Spleen (tissue), 11 donors: ENCODE results near the gene FGGY. TPM values are rescaled to one million over a fixed set of nuclear protein-coding genes. Genes with fewer than 3 reads are reported as not detected.

Source experiments
- DNase-seq: peaks from one replicate; pipeline ENCODE4 v3.0.0-alpha.2; 2020
- H3K27ac ChIP-seq, 8 donors: fragments of 200-600 bp; sonication (generic) in 7 of 8; 1 replicate in 4 of 8; 2 replicates in 4 of 8; pipeline versions ENCODE4 v1.5.0 to v1.8.0; 2016 to 2021; ENCODE audit warnings: inconsistent platforms in 4 of 8, mild to moderate bottlenecking in 4 of 8, moderate library complexity in 1 of 8
- H3K27me3 ChIP-seq, 7 donors: fragments of 200-600 bp; sonication (generic) in 6 of 7; replicated peaks in 1 of 7; 1 replicate in 4 of 7; 2 replicates in 3 of 7; pipeline versions ENCODE4 v1.5.0 to v1.8.0; 2016 to 2021; ENCODE audit warnings: inconsistent platforms in 3 of 7, mild to moderate bottlenecking in 1 of 7
- H3K36me3 ChIP-seq, 6 donors: fragments of 200-600 bp; sonication (generic) in 5 of 6; 1 replicate in 4 of 6; 2 replicates in 2 of 6; pipeline versions ENCODE4 v1.5.0 to v1.8.0; 2016 to 2021; ENCODE audit warnings: inconsistent platforms in 2 of 6
- H3K4me1 ChIP-seq, 6 donors: fragments of 200-600 bp; sonication (generic) in 5 of 6; 1 replicate in 3 of 6; 2 replicates in 3 of 6; pipeline versions ENCODE4 v1.5.0 to v1.8.0; 2016 to 2021; ENCODE audit warnings: inconsistent platforms in 3 of 6
- H3K4me3 ChIP-seq, 8 donors: fragments of 200-600 bp; sonication (generic) in 7 of 8; 1 replicate in 4 of 8; 2 replicates in 4 of 8; pipeline versions ENCODE4 v1.5.0 to v1.8.0; 2016 to 2021; ENCODE audit warnings: inconsistent platforms in 4 of 8, mild to moderate bottlenecking in 4 of 8, moderate library complexity in 2 of 8
- H3K9me3 ChIP-seq, 8 donors: fragments of 200-600 bp; sonication (generic) in 7 of 8; 1 replicate in 4 of 8; 2 replicates in 4 of 8; pipeline versions ENCODE4 v1.5.0 to v1.8.0; 2016 to 2021; ENCODE audit warnings: inconsistent platforms in 4 of 8
- POLR2A ChIP-seq, 3 donors: fragments of 450-650 bp; IDR thresholded peaks; one replicate each; pipeline ENCODE4 v1.5.1; 2017; ENCODE audit warnings: antibody characterized with exemption in 3 of 3, mild to moderate bottlenecking in 1 of 3
- POLR2AphosphoS5 ChIP-seq, 3 donors: sonication (generic); formaldehyde crosslinking; IDR thresholded peaks; one replicate each; pipeline ENCODE4 v1.5.1; 2017; ENCODE audit warnings: antibody characterized with exemption in 3 of 3
- WGBS, 5 donors: extraction: QIAGEN DNeasy Blood & Tissue Kit in 3 of 5; methylation state at CpG; one replicate each; pipeline versions ENCODE4 v1.1.5 to v1.1.7; 2013 to 2018; 5-methylcytosine and 5-hydroxymethylcytosine counted together
- intact Hi-C: fragments of 100-400 bp; cut with DNase I; formaldehyde crosslinking; loops from one replicate; pipeline ENCODE4 v1.15.0; 2023; ENCODE audit warnings: low total_unique reads
- polyA plus RNA-seq, 3 donors: library from polyadenylated mRNA; stranded (reverse); fragments of 200-250 nt; gene quantifications; one replicate each; pipeline ENCODE4 v1.2.1, GENCODE V29; 2013
- total RNA-seq, 7 donors: library from RNA; depleted of rRNA in 3 of 7; stranded (reverse); fragments of >200 nt in 3 of 7; fragmentation: NEBNext Ultra II Directional in 4 of 7; extraction: Animal tissue kit (Norgen Biotek cat#: 25700) in 4 of 7; gene quantifications; one replicate each; pipeline versions ENCODE4 v1.1.0 to v1.2.1, GENCODE V29; 2016 to 2021
- TF ChIP-seq, protein P1 (sequence below), 11 experiments: fragments of 200-600 bp in 7 of 11; fragments of 450-650 bp in 4 of 11; sonication (generic) in 4 of 11; IDR thresholded peaks in 8 of 11; conservative IDR thresholded peaks in 3 of 11; 1 replicate in 7 of 11; 2 replicates in 4 of 11; pipeline versions ENCODE4 v1.4.0 to v1.8.0; 2016 to 2021; ENCODE audit warnings: antibody characterized with exemption in 11 of 11, inconsistent platforms in 4 of 11, mild to moderate bottlenecking in 1 of 11
- donor health status: healthy with polysubstance abuse.
- donor health status: DM: no; HTN: no; CAD: no; lungs with moderate emphysema.
- donor health status: DM: no; HTN: no; CAD: no.
- donor health status: Bipolar disorder and iron deficiency.
- donor health status: healthy.
- donor health status: DM: no; HTN: no; CAD: no.
- donor health status: DM: yes; HTN: yes; CAD: no.

The FGGY gene
- total and polyA plus RNA-seq, 10 donors: 1.7 to 27.8 (median 13.2) TPM

DNA sequence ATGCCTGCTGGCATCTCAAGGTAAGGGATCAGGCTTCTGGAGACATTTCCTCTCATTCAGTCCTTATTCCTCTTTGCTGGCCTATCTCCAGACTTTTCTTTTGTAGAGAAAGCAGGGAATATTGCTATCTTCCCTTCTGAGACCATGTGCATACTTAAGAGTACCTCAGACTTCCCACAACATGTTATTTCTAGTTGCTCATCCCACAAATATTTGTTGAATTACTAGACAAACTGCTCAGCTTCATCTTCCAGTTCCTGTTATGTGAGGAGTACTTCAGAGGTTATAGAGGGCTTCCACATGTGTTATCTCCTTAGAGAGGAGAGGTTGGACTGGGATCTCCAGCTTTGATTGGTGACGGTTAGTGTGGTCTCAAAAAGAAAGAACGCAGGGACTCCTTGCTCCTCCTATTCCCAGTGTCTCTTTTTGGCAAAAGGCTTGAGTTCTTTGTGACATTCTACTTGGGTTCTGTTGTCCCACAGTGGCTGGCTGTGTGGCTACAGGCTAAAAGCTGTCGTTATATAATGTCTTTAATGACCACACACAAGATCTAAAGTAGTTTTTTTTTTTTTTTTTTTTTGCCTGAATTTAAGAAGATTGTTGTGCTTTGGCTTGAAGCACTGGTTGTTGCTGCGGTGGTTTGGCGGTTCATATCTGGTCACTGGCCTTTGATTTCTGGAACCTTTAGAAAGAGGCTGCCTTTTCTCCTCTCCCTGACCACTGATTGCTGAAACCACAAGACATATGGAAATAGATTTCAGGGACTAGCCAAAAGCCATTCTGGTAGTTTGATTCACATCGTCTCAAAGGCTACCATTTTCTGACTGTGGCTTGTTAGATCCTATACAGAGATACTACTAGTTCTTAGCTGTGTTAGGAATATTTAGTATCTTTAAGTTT lies 78.7 kb downstream of the FGGY start:
- Histone ChIP-seq H3K9me3 (no peaks in the 10 kb centered on the region), H3K4me1 (no peaks in the 10 kb centered on the region), H3K27me3 (no peaks in the 10 kb centered on the region), H3K27ac (peak overlapping the region in 5 of 8 donors; percentile 8 to 44 (median 28)), H3K4me3 (no peak overlapping the region), H3K36me3 (peaks cover 0 to 15% (median 0%) of the 10 kb centered on the region in 6 donors)
- TF ChIP-seq POLR2A (IDR thresholded peaks at IDR 0.05) (no peak), POLR2AphosphoS5 (IDR thresholded peaks at IDR 0.05) (no peak)
- TF ChIP-seq, protein P1, sequence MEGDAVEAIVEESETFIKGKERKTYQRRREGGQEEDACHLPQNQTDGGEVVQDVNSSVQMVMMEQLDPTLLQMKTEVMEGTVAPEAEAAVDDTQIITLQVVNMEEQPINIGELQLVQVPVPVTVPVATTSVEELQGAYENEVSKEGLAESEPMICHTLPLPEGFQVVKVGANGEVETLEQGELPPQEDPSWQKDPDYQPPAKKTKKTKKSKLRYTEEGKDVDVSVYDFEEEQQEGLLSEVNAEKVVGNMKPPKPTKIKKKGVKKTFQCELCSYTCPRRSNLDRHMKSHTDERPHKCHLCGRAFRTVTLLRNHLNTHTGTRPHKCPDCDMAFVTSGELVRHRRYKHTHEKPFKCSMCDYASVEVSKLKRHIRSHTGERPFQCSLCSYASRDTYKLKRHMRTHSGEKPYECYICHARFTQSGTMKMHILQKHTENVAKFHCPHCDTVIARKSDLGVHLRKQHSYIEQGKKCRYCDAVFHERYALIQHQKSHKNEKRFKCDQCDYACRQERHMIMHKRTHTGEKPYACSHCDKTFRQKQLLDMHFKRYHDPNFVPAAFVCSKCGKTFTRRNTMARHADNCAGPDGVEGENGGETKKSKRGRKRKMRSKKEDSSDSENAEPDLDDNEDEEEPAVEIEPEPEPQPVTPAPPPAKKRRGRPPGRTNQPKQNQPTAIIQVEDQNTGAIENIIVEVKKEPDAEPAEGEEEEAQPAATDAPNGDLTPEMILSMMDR (IDR thresholded peaks at IDR 0.05 in 8 of 11, conservative IDR thresholded peaks at IDR 0.05 in 3 of 11): no peak
- 80 to 89% (median 85%) methylated on average over 6 of the region's 6 CpGs for WGBS, 5 donors
- intact Hi-C loops: no loop called here
- DNase-seq: no peak

DNA sequence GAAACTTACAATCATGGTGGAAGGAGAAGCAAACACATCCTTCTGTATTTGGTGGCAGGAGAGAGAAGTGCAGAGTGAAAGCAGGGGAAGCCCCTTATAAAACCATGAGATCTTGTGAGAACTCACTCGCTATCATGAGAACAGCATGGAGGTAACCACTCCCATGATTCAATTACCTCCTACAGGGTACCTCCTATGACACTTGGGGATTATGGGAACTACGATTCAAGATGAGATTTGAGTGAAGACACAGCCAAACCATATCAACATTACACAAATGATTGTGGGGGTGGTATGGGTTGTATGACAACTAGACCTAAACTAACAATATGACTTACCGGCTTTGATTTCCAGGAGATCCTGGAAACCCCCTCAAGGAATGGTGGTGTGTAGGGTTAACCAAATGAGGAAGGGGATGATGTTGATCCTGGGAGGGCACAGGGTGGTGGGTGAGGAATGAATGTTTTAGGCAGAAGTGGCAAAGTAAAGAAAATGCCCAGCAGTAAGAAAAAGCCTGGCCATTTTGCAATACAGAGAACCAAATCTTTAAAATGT lies 80.5 kb downstream of the FGGY start:
- 86 to 96% (median 90%) methylated on average over 3 of the region's 3 CpGs for WGBS, 5 donors
- Histone ChIP-seq H3K27ac (no peak overlapping the region), H3K4me3 (no peak overlapping the region), H3K36me3 (peaks cover 0 to 15% (median 0%) of the 10 kb centered on the region in 6 donors), H3K9me3 (peaks cover 0 to 6% (median 0%) of the 10 kb centered on the region in 8 donors), H3K27me3 (no peaks in the 10 kb centered on the region), H3K4me1 (no peaks in the 10 kb centered on the region)
- no peak for DNase-seq
- intact Hi-C loops: no loop called here
- no peak for TF ChIP-seq POLR2A (IDR thresholded peaks at IDR 0.05)
- TF ChIP-seq, protein P1 (IDR thresholded peaks at IDR 0.05 in 8 of 11, conservative IDR thresholded peaks at IDR 0.05 in 3 of 11): no peak
- no peak for TF ChIP-seq POLR2AphosphoS5 (IDR thresholded peaks at IDR 0.05)

DNA sequence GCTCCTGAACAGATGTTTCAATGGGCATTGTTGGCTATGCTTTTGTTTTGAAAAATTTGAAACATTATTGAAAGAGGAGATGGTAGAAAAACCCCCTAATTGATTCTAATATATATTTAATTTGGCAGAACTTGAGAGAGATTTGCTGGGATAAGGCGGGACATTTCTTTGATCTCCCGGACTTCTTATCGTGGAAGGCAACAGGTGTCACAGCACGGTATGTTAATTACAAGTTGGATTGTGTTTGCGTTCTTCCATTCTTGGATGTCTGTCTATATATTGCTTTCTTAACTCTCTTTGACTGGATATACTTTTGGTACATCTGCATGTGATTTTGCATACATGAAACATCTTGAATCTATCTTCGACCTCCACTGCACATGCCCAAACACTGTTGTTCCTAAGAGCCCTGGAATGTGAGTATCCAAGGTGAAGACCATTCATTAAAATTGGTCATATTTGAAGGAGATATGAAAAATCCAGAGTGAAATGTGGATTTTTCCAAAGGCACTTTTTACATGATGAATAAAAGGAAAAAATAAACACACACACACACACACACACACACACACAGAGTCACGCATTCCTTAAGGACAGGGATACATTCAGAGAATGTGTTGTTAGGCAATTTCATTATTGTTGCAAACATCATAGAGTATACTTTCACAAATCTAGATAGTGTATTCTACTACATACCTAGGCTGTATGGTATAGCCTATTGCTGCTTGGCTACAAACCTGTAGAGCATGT lies 81.9 kb downstream of the FGGY start:
- TF ChIP-seq POLR2A (IDR thresholded peaks at IDR 0.05) (no peak), POLR2AphosphoS5 (IDR thresholded peaks at IDR 0.05) (no peak)
- TF ChIP-seq, protein P1 (IDR thresholded peaks at IDR 0.05 in 8 of 11, conservative IDR thresholded peaks at IDR 0.05 in 3 of 11): no peak
- 78 to 97% (median 96%) methylated on average over 7 of the region's 7 CpGs for WGBS, 5 donors
- no peak overlapping the region for H3K4me3 ChIP-seq
- peaks cover 0 to 15% (median 0%) of the 10 kb centered on the region in 6 donors for H3K36me3 ChIP-seq
- peaks cover 0 to 6% (median 0%) of the 10 kb centered on the region in 8 donors for H3K9me3 ChIP-seq
- no peaks in the 10 kb centered on the region for H3K27me3 ChIP-seq
- H3K4me1 ChIP-seq: no peaks in the 10 kb centered on the region
- DNase-seq: no peak
- H3K27ac ChIP-seq: no peak overlapping the region
- intact Hi-C loops: no loop called here
